ENCODE results near the gene INSR.
A peak's percentile ranks its signal among the peaks of the same experiment; 100 is the strongest.
"Not testable (repeated sequence)": the region's sequence is repeated elsewhere in the genome, so short reads cannot be mapped to it uniquely, and the experiment has no call there.

INSR gene

GRCh38 chr19:7293762-7294557 is at the start of gene INSR:
Gene INSR (minus strand): TSS chr19:7294414. CDS start chr19:7293891, 523 bp downstream.
- DNase-seq = peak; percentile 59

- no peak for DNase-seq
Observed at GRCh38 chr19:7342143-7342542, 47.9 kb upstream of the INSR start.

- peak; percentile 65 for DNase-seq
Observed at GRCh38 chr19:7340959-7341837, 47.0 kb upstream of the INSR start.

- DNase-seq = no peak
Observed at GRCh38 chr19:7337380-7338194, 43.4 kb upstream of the INSR start.

GRCh38 chr19:7336321-7336973 is 42.2 kb upstream of the INSR start:
- DNase-seq = no peak

- DNase-seq = no peak
Observed at GRCh38 chr19:7333198-7334118, 39.2 kb upstream of the INSR start.

GRCh38 chr19:7331446-7331845 is 37.2 kb upstream of the INSR start:
- DNase-seq = no peak

GRCh38 chr19:7328647-7329046 is 34.4 kb upstream of the INSR start:
- DNase-seq = no peak

- no peak for DNase-seq
Observed at GRCh38 chr19:7327802-7328201, 33.6 kb upstream of the INSR start.

- no peak for DNase-seq
Observed at GRCh38 chr19:7326105-7326877, 32.1 kb upstream of the INSR start.

GRCh38 chr19:7318176-7318575 is 24.0 kb upstream of the INSR start:
- DNase-seq = no peak

- no peak for DNase-seq
Observed at GRCh38 chr19:7312816-7313215, 18.6 kb upstream of the INSR start.

- no peak for DNase-seq
Observed at GRCh38 chr19:7311911-7312310, 17.7 kb upstream of the INSR start.

- DNase-seq = not testable (repeated sequence)
Observed at GRCh38 chr19:7308327-7308726, 14.1 kb upstream of the INSR start.

- no peak for DNase-seq
Observed at GRCh38 chr19:7307590-7308218, 13.5 kb upstream of the INSR start.

- DNase-seq = no peak
Observed at GRCh38 chr19:7304200-7304599, 10.0 kb upstream of the INSR start.

- DNase-seq = no peak
Observed at GRCh38 chr19:7303470-7303869, 9.3 kb upstream of the INSR start.

- no peak for DNase-seq
Observed at GRCh38 chr19:7301525-7301924, 7.3 kb upstream of the INSR start.

- no peak for DNase-seq
Observed at GRCh38 chr19:7297742-7298141, 3.5 kb upstream of the INSR start.

- no peak for DNase-seq
Observed at GRCh38 chr19:7295912-7296536, 1.8 kb upstream of the INSR start.
